HG02884 (cell line): Measurements from ENCODE around the gene TNFRSF6B.

Source experiments
- ATAC-seq: cut with Tn5 transposase; IDR thresholded peaks from one replicate; pipeline ENCODE4 v1.9.1; 2021; ENCODE audit warnings: mild to moderate bottlenecking, moderate library complexity; ENCODE audit not compliant: unreplicated experiment

The TNFRSF6B gene

GRCh38 chr20:63735859-63736718, 39.6 kb downstream of the TNFRSF6B start, which contains the start of gene LIME1:
TSS of gene LIME1 (plus strand) at chr20:63736664. CDS start at chr20:63737550, 886 bp downstream.
- no peak for ATAC-seq

- no peak for ATAC-seq
Measured at GRCh38 chr20:63736893-63737694, 40.6 kb downstream of the TNFRSF6B start.

GRCh38 chr20:63737695-63737944, 41.2 kb downstream of the TNFRSF6B start:
- no peak for ATAC-seq

- no peak for ATAC-seq
Measured at GRCh38 chr20:63737945-63738686, 41.7 kb downstream of the TNFRSF6B start.

- ATAC-seq = no peak
Measured at GRCh38 chr20:63738687-63739129, 42.3 kb downstream of the TNFRSF6B start.

- no peak for ATAC-seq
Measured at GRCh38 chr20:63739130-63740069, 42.9 kb downstream of the TNFRSF6B start, which contains the start of gene SLC2A4RG. TSS of gene SLC2A4RG (plus strand) at chr20:63739776. CDS start at chr20:63739913, 137 bp downstream.

- ATAC-seq = no peak
Measured at GRCh38 chr20:63740070-63740626, 43.7 kb downstream of the TNFRSF6B start.

- no peak for ATAC-seq
Measured at GRCh38 chr20:63740627-63741353, 44.3 kb downstream of the TNFRSF6B start.

GRCh38 chr20:63741354-63741675, 44.9 kb downstream of the TNFRSF6B start:
- no peak for ATAC-seq

GRCh38 chr20:63741676-63742380, 45.4 kb downstream of the TNFRSF6B start:
- no peak for ATAC-seq

- no peak for ATAC-seq
Measured at GRCh38 chr20:63742381-63743024, 46.1 kb downstream of the TNFRSF6B start.

- ATAC-seq = no peak
Measured at GRCh38 chr20:63743210-63743970, 46.9 kb downstream of the TNFRSF6B start.

GRCh38 chr20:63744158-63744557, 47.7 kb downstream of the TNFRSF6B start:
- ATAC-seq = no peak

- no peak for ATAC-seq
Measured at GRCh38 chr20:63744574-63745423, 48.3 kb downstream of the TNFRSF6B start.

- ATAC-seq = no peak
Measured at GRCh38 chr20:63745424-63745805, 49.0 kb downstream of the TNFRSF6B start.

GRCh38 chr20:63745961-63746731, 49.7 kb downstream of the TNFRSF6B start:
- ATAC-seq = no peak
